Tibial nerve (tissue), 4 donors: ENCODE results near the gene EIF2S1.

Experiments
- CTCF ChIP-seq, 5 experiments: fragments of 200-600 bp in 3 of 5; fragments of 450-650 bp in 2 of 5; sonication (generic) in 3 of 5; IDR thresholded peaks; one replicate each; pipeline ENCODE4 v1.5.1; 2016 to 2019; ENCODE audit warnings: antibody characterized with exemption in 5 of 5, mild to moderate bottlenecking in 3 of 5, moderate library complexity in 2 of 5
- EP300 ChIP-seq, 2 donors: sonication (generic); formaldehyde crosslinking; IDR thresholded peaks; one replicate each; pipeline ENCODE4 v1.6.1; 2017; ENCODE audit warnings: antibody characterized with exemption in 2 of 2, mild to moderate bottlenecking in 1 of 2
- POLR2A ChIP-seq, 2 donors: fragments of 450-650 bp; IDR thresholded peaks; one replicate each; pipeline ENCODE4 v1.6.1; 2017; ENCODE audit warnings: antibody characterized with exemption in 2 of 2, mild to moderate bottlenecking in 2 of 2, moderate library complexity in 2 of 2

GRCh38 chr14:67421356-67422224 lies 61.5 kb downstream of the EIF2S1 start:
- TF ChIP-seq CTCF (IDR thresholded peaks at IDR 0.05) (no peak), POLR2A (IDR thresholded peaks at IDR 0.05) (no peak), EP300 (IDR thresholded peaks at IDR 0.05) (no peak)
